Right atrium auricular region (tissue), 2 donors: Measurements from ENCODE around the gene ERI2. TPM values are rescaled to one million over a fixed set of nuclear protein-coding genes. Genes with fewer than 3 reads are reported as not detected.

ENCODE experiments used
- DNase-seq: peaks from one replicate; pipeline ENCODE4 v3.0.0-alpha.2; 2019; ENCODE audit warnings: low spot score
- H3K27ac ChIP-seq, 2 donors: fragments of 200-600 bp; sonication (generic); 1 replicate in 1 of 2; 2 replicates in 1 of 2; pipeline ENCODE4 v1.5.1; 2016 to 2019
- H3K27me3 ChIP-seq, 2 donors: fragments of 200-600 bp; sonication (generic); one replicate each; pipeline versions ENCODE4 v1.5.1 to v1.6.0; 2017 to 2019
- H3K36me3 ChIP-seq: fragments of 200-600 bp; sonication (generic); one replicate; pipeline ENCODE4 v1.5.1; 2016
- H3K4me1 ChIP-seq, 2 donors: fragments of 200-600 bp; sonication (generic); one replicate each; pipeline versions ENCODE4 v1.5.1 to v1.6.0; 2017 to 2019
- H3K4me3 ChIP-seq, 2 donors: fragments of 200-600 bp; sonication (generic); 1 replicate in 1 of 2; 2 replicates in 1 of 2; pipeline ENCODE4 v1.5.1; 2017 to 2019; ENCODE audit warnings: mild to moderate bottlenecking in 1 of 2, moderate library complexity in 1 of 2
- H3K9me3 ChIP-seq, 2 donors: fragments of 200-600 bp; sonication (generic); one replicate each; pipeline ENCODE4 v1.5.1; 2019
- CTCF ChIP-seq, 2 donors: fragments of 200-600 bp; sonication (generic); IDR thresholded peaks; one replicate each; pipeline ENCODE4 v1.5.1; 2019; ENCODE audit warnings: antibody characterized with exemption in 2 of 2
- total RNA-seq, 2 donors: library from RNA; depleted of rRNA; stranded (reverse); fragments of >200 nt; gene quantifications; one replicate each; pipeline ENCODE4 v1.1.0, GENCODE V29; 2016

ERI2 gene
- total RNA-seq, 2 donors from 2014 or later, result 4.9 to 8.0 TPM

GRCh38 chr16:20750558-20750957 lies 55.7 kb downstream of the ERI2 start:
- no peaks in the 10 kb centered on the region for H3K4me1 ChIP-seq
- H3K36me3 ChIP-seq, result no peaks in the 10 kb centered on the region
- no peak for TF ChIP-seq CTCF (IDR thresholded peaks at IDR 0.05)
- no peak overlapping the region for H3K27ac ChIP-seq
- H3K9me3 ChIP-seq, result no peaks in the 10 kb centered on the region
- no peak for DNase-seq
- no peaks in the 10 kb centered on the region for H3K27me3 ChIP-seq
- no peak overlapping the region for H3K4me3 ChIP-seq

- TF ChIP-seq CTCF (IDR thresholded peaks at IDR 0.05), result no peak
- H3K27ac ChIP-seq, result no peak overlapping the region
- H3K4me3 ChIP-seq, result no peak overlapping the region
- H3K36me3 ChIP-seq, result no peaks in the 10 kb centered on the region
- no peaks in the 10 kb centered on the region for H3K9me3 ChIP-seq
- DNase-seq, result no peak
- no peaks in the 10 kb centered on the region for H3K27me3 ChIP-seq
- H3K4me1 ChIP-seq, result no peaks in the 10 kb centered on the region
These were observed 56.8 kb downstream of the ERI2 start for GRCh38 chr16:20749474-20749873.

- Histone ChIP-seq H3K9me3 (no peaks in the 10 kb centered on the region), H3K27ac (no peak overlapping the region), H3K4me3 (no peak overlapping the region), H3K27me3 (no peaks in the 10 kb centered on the region), H3K36me3 (no peaks in the 10 kb centered on the region), H3K4me1 (no peaks in the 10 kb centered on the region)
- DNase-seq, result no peak
- no peak for TF ChIP-seq CTCF (IDR thresholded peaks at IDR 0.05)
These were observed 59.0 kb downstream of the ERI2 start for GRCh38 chr16:20747030-20747816.

- H3K4me3 ChIP-seq, result no peak overlapping the region
- no peak for TF ChIP-seq CTCF (IDR thresholded peaks at IDR 0.05)
- no peaks in the 10 kb centered on the region for H3K9me3 ChIP-seq
- H3K4me1 ChIP-seq, result no peaks in the 10 kb centered on the region
- DNase-seq, result no peak
- H3K27ac ChIP-seq, result no peak overlapping the region
- no peaks in the 10 kb centered on the region for H3K27me3 ChIP-seq
- H3K36me3 ChIP-seq, result no peaks in the 10 kb centered on the region
These were observed 59.8 kb downstream of the ERI2 start for GRCh38 chr16:20746461-20746860.

Other genes with a start within 250 kb of the ERI2 start
- not detected for gene ACSM2B, start 230.1 kb downstream of the ERI2 start, total RNA-seq
- 1 to 10 TPM in 1 of 2 donors, under 1 TPM in 1; 0.71 to 1.5 TPM for gene ACSM1, start 108.8 kb downstream of the ERI2 start, total RNA-seq
- 10 to 100 TPM; 24.3 to 26.0 TPM for gene THUMPD1, start 64.7 kb downstream of the ERI2 start, total RNA-seq
- gene ACSM3, start 42.5 kb downstream of the ERI2 start, total RNA-seq, result 10 to 100 TPM; 15.8 to 27.0 TPM
- gene REXO5, start 55 bp upstream of the ERI2 start, total RNA-seq, result 1 to 10 TPM in 1 of 2 donors, under 1 TPM in 1; 0.98 to 5.2 TPM
- gene DCUN1D3, start 93.9 kb upstream of the ERI2 start, total RNA-seq, result 10 to 100 TPM in 1 of 2 donors, 1 to 10 TPM in 1; 10.0 to 13.4 TPM
- 10 to 100 TPM; 54.2 to 58.7 TPM for gene LYRM1, start 94.3 kb upstream of the ERI2 start, total RNA-seq